GM23338 (cell line): ENCODE data around the gene GSG1L. TPM values are rescaled to one million over a fixed set of nuclear protein-coding genes. Genes with fewer than 3 reads are reported as not detected.

ENCODE experiments used
- ATAC-seq: fragments of 200-7000 bp; cut with Tn5 transposase; 3 replicates; pipeline ENCODE4 v1.9.1; 2020
- DNase-seq: peaks from one replicate; pipeline ENCODE4 v3.0.0-alpha.2; 2015; ENCODE audit warnings: low spot score
- H2AFZ ChIP-seq: fragments of 200-600 bp; sonication (generic); 2 replicates; pipeline ENCODE4 v1.8.0; 2016; ENCODE audit warnings: antibody characterized with exemption, mild to moderate bottlenecking, moderate library complexity
- H3F3A ChIP-seq: fragments of 200-600 bp; sonication (generic); replicated peaks from 2 replicates; pipeline ENCODE4 v1.8.0; 2017; ENCODE audit warnings: antibody characterized with exemption, mixed run types, low read depth
- H3K27ac ChIP-seq: fragments of 200-600 bp; sonication (generic); 2 replicates; pipeline ENCODE4 v1.6.1; 2016; ENCODE audit warnings: low read depth
- H3K27me3 ChIP-seq: fragments of 200-600 bp; sonication (generic); 2 replicates; pipeline ENCODE4 v1.8.0; 2016; ENCODE audit warnings: mild to moderate bottlenecking, mixed run types, moderate library complexity; ENCODE audit not compliant: insufficient read depth
- H3K36me3 ChIP-seq: fragments of 200-600 bp; sonication (generic); 2 replicates; pipeline ENCODE4 v1.8.0; 2016; ENCODE audit warnings: mild to moderate bottlenecking; ENCODE audit not compliant: insufficient read depth
- H3K4me1 ChIP-seq: fragments of 200-600 bp; sonication (generic); 2 replicates; pipeline ENCODE4 v1.8.0; 2016; ENCODE audit warnings: mild to moderate bottlenecking, moderate library complexity; ENCODE audit not compliant: insufficient read depth
- H3K4me2 ChIP-seq: fragments of 200-600 bp; sonication (generic); 2 replicates; pipeline ENCODE4 v1.7.1; 2017; ENCODE audit warnings: mixed run types
- H3K4me3 ChIP-seq: fragments of 200-600 bp; sonication (generic); 2 replicates; pipeline ENCODE4 v1.6.1; 2016; ENCODE audit warnings: mixed run types
- H3K79me2 ChIP-seq: fragments of 200-600 bp; sonication (generic); replicated peaks from 2 replicates; pipeline ENCODE4 v1.8.0; 2017; ENCODE audit warnings: mild to moderate bottlenecking; ENCODE audit not compliant: insufficient read depth
- H3K9me2 ChIP-seq: fragments of 200-600 bp; sonication (generic); 2 replicates; pipeline ENCODE4 v1.8.0; 2017; ENCODE audit not compliant: insufficient read depth
- H4K20me1 ChIP-seq: fragments of 200-600 bp; sonication (generic); replicated peaks from 2 replicates; pipeline ENCODE4 v1.8.0; 2017; ENCODE audit warnings: mild to moderate bottlenecking; ENCODE audit not compliant: insufficient read depth
- H3K27ac Mint-ChIP-seq: 2 replicates; pipeline ENCODE4 v1.8.0; 2020; ENCODE audit warnings: inconsistent platforms, mild to moderate bottlenecking, moderate library complexity, mixed read lengths
- H3K27me3 Mint-ChIP-seq: 3 replicates; pipeline ENCODE4 v1.8.0; 2022; ENCODE audit warnings: low read depth, mild to moderate bottlenecking, moderate library complexity, mixed read lengths, inconsistent platforms; ENCODE audit not compliant: insufficient read depth, poor library complexity
- H3K36me3 Mint-ChIP-seq: 3 replicates; pipeline ENCODE4 v1.8.0; 2021; ENCODE audit warnings: low read depth, mild to moderate bottlenecking, inconsistent platforms, moderate library complexity, mixed read lengths
- H3K4me1 Mint-ChIP-seq: 3 replicates; pipeline ENCODE4 v1.8.0; 2020; ENCODE audit warnings: mild to moderate bottlenecking, inconsistent platforms, mixed read lengths
- H3K4me3 Mint-ChIP-seq: 3 replicates; pipeline ENCODE4 v1.8.0; 2021; ENCODE audit warnings: moderate library complexity, mild to moderate bottlenecking, inconsistent platforms, mixed read lengths
- H3K9me3 Mint-ChIP-seq: 3 replicates; pipeline ENCODE4 v1.8.0; 2020; ENCODE audit warnings: moderate library complexity, mild to moderate bottlenecking, inconsistent platforms, mixed read lengths
- CREB1 ChIP-seq: fragments of 250-450 bp; sonication (Bioruptor Pico); IDR thresholded peaks from 2 replicates; pipeline ENCODE4 v1.5.0; 2020; ENCODE audit warnings: low read depth, mild to moderate bottlenecking, moderate library complexity
- CTCF ChIP-seq, 2 experiments: fragments of 200-600 bp in 1 of 2; sonication (generic) in 1 of 2; conservative IDR thresholded peaks; 2 replicates each; pipeline versions ENCODE4 v1.5.1 to v1.6.1; 2016 to 2017; ENCODE audit warnings: antibody characterized with exemption in 2 of 2, low read depth in 2 of 2, mild to moderate bottlenecking in 2 of 2, moderate library complexity in 1 of 2
- ETS1 ChIP-seq: IDR thresholded peaks from 2 replicates; pipeline ENCODE4 v1.6.1; 2016; ENCODE audit warnings: antibody characterized with exemption
- EZH2 ChIP-seq: fragments of 200-600 bp; sonication (generic); IDR thresholded peaks from one replicate; pipeline ENCODE4 v1.8.0; 2017; ENCODE audit warnings: antibody characterized with exemption, mild to moderate bottlenecking, low read depth; ENCODE audit not compliant: unreplicated experiment
- JUNB ChIP-seq: IDR thresholded peaks from one replicate; pipeline ENCODE4 v1.6.1; 2016; ENCODE audit warnings: antibody characterized with exemption; ENCODE audit not compliant: unreplicated experiment
- NANOG ChIP-seq: IDR thresholded peaks from 2 replicates; pipeline ENCODE4 v1.6.1; 2016; ENCODE audit warnings: antibody characterized with exemption, borderline replicate concordance
- REST ChIP-seq: IDR thresholded peaks from one replicate; pipeline ENCODE4 v1.6.1; 2018; ENCODE audit warnings: antibody characterized with exemption; ENCODE audit not compliant: unreplicated experiment
- STAT1 ChIP-seq: IDR thresholded peaks from one replicate; pipeline ENCODE4 v1.6.1; 2016; ENCODE audit warnings: antibody characterized with exemption; ENCODE audit not compliant: unreplicated experiment
- ZNF114 ChIP-seq: fragments of 250-450 bp; sonication (Bioruptor Pico); IDR thresholded peaks from 2 replicates; pipeline ENCODE4 v1.5.0; 2020; ENCODE audit warnings: mild to moderate bottlenecking, moderate library complexity
- ZNF331 ChIP-seq: fragments of 250-450 bp; sonication (Bioruptor Pico); IDR thresholded peaks from 2 replicates; pipeline ENCODE4 v1.5.0; 2020; ENCODE audit warnings: low read depth, mild to moderate bottlenecking, moderate library complexity
- polyA plus RNA-seq: library from polyadenylated mRNA; unstranded; fragments of >200 nt; fragmentation: Nextera tagmentation; extraction: Ambion mirVana; gene quantifications from 2 replicates; pipeline ENCODE4 v1.2.1, GENCODE V29; 2016
- total RNA-seq: library from RNA; depleted of rRNA; stranded (reverse); fragments of >200 nt; shearing (Covaris generic); gene quantifications from 2 replicates; pipeline ENCODE4 v1.2.3, GENCODE V29; 2014

Gene GSG1L
- total and polyA plus RNA-seq, 2 experiments from 2014 or later, result 0.36 to 0.63 TPM

DNA sequence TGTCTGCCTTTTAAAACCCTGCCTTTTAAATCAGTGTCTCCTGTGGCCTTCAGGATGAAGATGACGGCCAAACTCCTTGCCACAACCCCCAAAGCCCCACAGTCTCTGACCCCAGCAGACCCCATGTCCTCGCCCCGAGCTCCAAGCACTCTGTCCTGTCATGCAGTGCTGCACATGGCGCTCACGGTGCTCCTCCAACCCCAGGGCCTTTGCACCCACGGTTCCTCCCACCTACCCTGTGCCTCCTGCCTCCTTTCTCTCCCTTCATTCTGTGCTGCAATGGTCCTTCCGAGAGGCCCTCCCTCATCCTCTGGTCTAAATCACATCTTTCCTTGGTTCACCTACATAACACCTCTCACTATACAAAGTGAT lies 278.2 kb downstream of the GSG1L start (continued):
- TF ChIP-seq EZH2, result no peak
- no peak for TF ChIP-seq ETS1

GRCh38 chr16:27784351-27785306 lies 278.9 kb downstream of the GSG1L start:
- DNase-seq, result no peak
- no peak overlapping the region for H3K4me3 Mint-ChIP-seq
- TF ChIP-seq CTCF (conservative IDR thresholded peaks at IDR 0.05; ENCODE audit: low read depth in 2 of 2) (no peak), STAT1 (no peak), CREB1 (CRISPR knock-in tag) (no peak), ETS1 (no peak), ZNF114 (CRISPR knock-in tag) (no peak), REST (no peak), EZH2 (no peak), NANOG (no peak), ZNF331 (CRISPR knock-in tag) (no peak), JUNB (no peak)

More at GRCh38 chr16:27784351-27785306, 278.9 kb downstream of the GSG1L start:
- Mint-ChIP-seq H3K27me3 (peaks cover 4% of the 10 kb centered on the region), H3K9me3 (no peaks in the 10 kb centered on the region), H3K4me1 (no peaks in the 10 kb centered on the region), H3K27ac (no peak overlapping the region), H3K36me3 (no peaks in the 10 kb centered on the region)
- H3K4me3 ChIP-seq, result no peak overlapping the region
- no peaks in the 10 kb centered on the region for H3K27me3 ChIP-seq
- no peaks in the 10 kb centered on the region for H3K36me3 ChIP-seq
- H3K4me2 ChIP-seq, result no peak overlapping the region
- no peaks in the 10 kb centered on the region for H3F3A ChIP-seq
- H4K20me1 ChIP-seq, result no peaks in the 10 kb centered on the region
- no peak overlapping the region for H3K27ac ChIP-seq
- H3K9me2 ChIP-seq, result 0 out of 2 replicates have a peak, but pooled peaks cover 9% of the 10 kb centered on the region
- no peaks in the 10 kb centered on the region for H3K79me2 ChIP-seq
- H2AFZ ChIP-seq, result no peak overlapping the region
- no peak for ATAC-seq
- H3K4me1 ChIP-seq, result no peaks in the 10 kb centered on the region
